Panc1 (cell line): ENCODE data around the gene FAM174C. TPM values are rescaled to one million over a fixed set of nuclear protein-coding genes. Genes with fewer than 3 reads are reported as not detected.

Source experiments
- ATAC-seq: fragments of 200-7000 bp; cut with Tn5 transposase; 2 replicates; pipeline ENCODE4 v1.9.1; 2020; ENCODE audit warnings: mild to moderate bottlenecking, moderate library complexity
- BruUV-seq: library from RNA; stranded (reverse); fragments of 400-500 nt; replicated peaks from 2 replicates; lab custom pipeline; 2021; lab: Mats Ljungman, UMichigan
- CTCF ChIA-PET: fragments of 300-600 bp; sonication (Branson Sonifier 250); formaldehyde crosslinking; loops from one replicate; lab custom pipeline; 2022; ENCODE audit warnings: antibody characterized with exemption; lab: Charles Lee
- POLR2A ChIA-PET: fragments of 300-600 bp; sonication (Branson Sonifier 250); formaldehyde crosslinking; loops from one replicate; lab custom pipeline; 2022; ENCODE audit warnings: antibody characterized with exemption; lab: Charles Lee
- DNase-seq: peaks from one replicate; pipeline ENCODE4 v3.0.0-alpha.2; 2010; ENCODE audit warnings: low read depth, low spot score
- H3K27ac ChIP-seq: 2 replicates; pipeline ENCODE4 v1.5.1; 2011; ENCODE audit warnings: mild to moderate bottlenecking, low read length, inconsistent platforms
- H3K27me3 ChIP-seq: fragments of 200-500 bp; sonication (Bioruptor generic); 2 replicates; pipeline ENCODE4 v1.6.0; 2014; ENCODE audit warnings: low read length, inconsistent platforms; ENCODE audit not compliant: control insufficient read depth, insufficient read depth
- H3K36me3 ChIP-seq: fragments of 200-500 bp; sonication (Bioruptor generic); 2 replicates; pipeline ENCODE4 v1.5.1; 2014; ENCODE audit warnings: inconsistent platforms, mild to moderate bottlenecking, low read length, moderate library complexity; ENCODE audit not compliant: control insufficient read depth, insufficient read depth
- H3K4me1 ChIP-seq: 2 replicates; pipeline ENCODE4 v1.5.1; 2011; ENCODE audit warnings: inconsistent platforms, mild to moderate bottlenecking, low read length, moderate library complexity; ENCODE audit not compliant: control insufficient read depth, insufficient read depth
- H3K4me3 ChIP-seq, 2 experiments: 2 replicates each; pipeline ENCODE4 v1.5.1; 2011 to 2012; ENCODE audit warnings: low read depth in 2 of 2, low read length in 2 of 2, mild to moderate bottlenecking in 2 of 2, inconsistent platforms in 1 of 2, moderate library complexity in 1 of 2
- H3K9me3 ChIP-seq: fragments of 200-500 bp; sonication (Bioruptor generic); 2 replicates; pipeline ENCODE4 v1.5.1; 2014; ENCODE audit warnings: low read depth, mild to moderate bottlenecking, inconsistent platforms, low read length, moderate library complexity; ENCODE audit not compliant: control insufficient read depth, insufficient read depth
- POLR2AphosphoS5 ChIP-seq: IDR thresholded peaks from 2 replicates; pipeline ENCODE4 v1.6.1; 2012; ENCODE audit warnings: mild to moderate bottlenecking, low read depth, low read length, moderate library complexity
- SIN3A ChIP-seq: IDR thresholded peaks from 2 replicates; pipeline ENCODE4 v1.6.1; 2012; ENCODE audit warnings: low read depth, mild to moderate bottlenecking, low read length, moderate library complexity, borderline replicate concordance; ENCODE audit not compliant: insufficient read depth
- TCF7L2 ChIP-seq: IDR thresholded peaks from 2 replicates; pipeline ENCODE4 v1.6.1; 2011; ENCODE audit warnings: mild to moderate bottlenecking, low read depth, low read length, inconsistent platforms
- in situ Hi-C: cut with HindIII; loops from 2 replicates; pipeline ENCODE4 v1.10.0; 2016; ENCODE audit warnings: low sequenced_read_pairs, low pct_unique_long_range_greater_than_20kb
- intact Hi-C: fragments of 100-400 bp; cut with micrococcal nuclease; formaldehyde crosslinking; loops from one replicate; pipeline ENCODE4 v1.10.0; 2022; ENCODE audit not compliant: unreplicated experiment
- total RNA-seq: library from RNA; stranded (reverse); gene quantifications from one replicate; pipeline ENCODE4 v1.2.1, GENCODE V29; 2021; ENCODE audit not compliant: unreplicated experiment
- TF ChIP-seq, protein P1 (sequence below), 2 experiments: IDR thresholded peaks; 2 replicates each; pipeline ENCODE4 v1.6.1; 2011 to 2012; ENCODE audit warnings: low read depth in 2 of 2, control low read depth in 1 of 2, low read length in 1 of 2, mild to moderate bottlenecking in 1 of 2, moderate library complexity in 1 of 2; ENCODE audit not compliant: insufficient read depth in 1 of 2
- TF ChIP-seq, protein P2 (sequence below): fragments of 450-650 bp; IDR thresholded peaks from 2 replicates; pipeline ENCODE4 v1.5.1; 2017; ENCODE audit warnings: mild to moderate bottlenecking

Gene FAM174C
- total RNA-seq, 1 experiment from 2014 or later, result 133 TPM

DNA sequence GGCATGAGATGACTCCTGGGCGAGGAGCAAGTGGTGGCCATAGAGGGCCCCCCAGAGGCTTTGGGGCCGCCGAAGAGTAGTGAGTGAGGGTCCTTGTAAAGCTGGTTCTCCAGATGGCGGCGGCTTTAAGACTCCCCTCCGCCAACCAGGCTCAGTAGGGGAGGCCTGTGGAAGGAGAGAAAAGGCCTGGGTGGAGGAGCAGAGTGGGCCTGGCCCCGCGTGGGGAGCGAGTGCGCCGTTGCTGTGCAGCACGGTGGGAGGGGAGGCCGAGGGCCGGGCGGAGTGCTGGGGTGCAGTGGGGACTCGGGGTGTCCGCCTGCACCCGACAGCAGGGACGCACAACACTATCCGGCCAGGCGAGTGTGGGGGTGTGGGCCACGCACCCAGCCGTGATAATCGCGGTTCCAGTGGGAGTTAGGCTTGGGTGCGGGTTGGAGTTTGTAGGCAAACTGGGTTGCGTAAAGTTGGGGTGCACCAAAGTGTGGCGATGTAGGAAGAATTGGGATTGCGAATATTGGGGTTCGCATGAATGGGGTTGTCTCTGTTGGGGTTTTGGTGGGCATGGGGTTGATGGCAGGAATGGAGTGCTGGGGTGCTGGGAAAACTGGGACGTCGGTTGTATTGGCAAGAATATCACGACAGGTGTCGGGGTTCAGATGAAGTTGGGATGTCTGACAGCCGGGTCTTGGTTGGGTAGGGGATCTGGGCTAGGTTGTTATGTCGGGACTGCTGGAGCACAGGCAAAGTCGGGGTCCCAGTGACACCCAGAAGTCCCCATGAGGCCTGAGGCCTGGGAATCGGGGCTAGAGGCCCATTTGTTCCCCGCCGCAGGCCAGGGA is 6.9 kb upstream of the FAM174C start:
- Histone ChIP-seq H3K27me3 (no peaks in the 10 kb centered on the region), H3K9me3 (no peaks in the 10 kb centered on the region), H3K4me1 (peaks cover 39% of the 10 kb centered on the region), H3K36me3 (no peaks in the 10 kb centered on the region; the same call in 1 of the 2 replicates), H3K4me3 (0 out of 4 replicates have a peak overlapping the region, but pooled peaks of 1 of the 2 experiments have one; percentile 8), H3K27ac (peak overlapping the region; percentile 69; the same call in 1 of the 2 replicates)
- intact Hi-C loops (no loop called here), in situ Hi-C loops (no loop called here)
- ATAC-seq (no peak), DNase-seq (no peak)
- BruUV-seq, result no TSS peak
- TF ChIP-seq, protein P1, sequence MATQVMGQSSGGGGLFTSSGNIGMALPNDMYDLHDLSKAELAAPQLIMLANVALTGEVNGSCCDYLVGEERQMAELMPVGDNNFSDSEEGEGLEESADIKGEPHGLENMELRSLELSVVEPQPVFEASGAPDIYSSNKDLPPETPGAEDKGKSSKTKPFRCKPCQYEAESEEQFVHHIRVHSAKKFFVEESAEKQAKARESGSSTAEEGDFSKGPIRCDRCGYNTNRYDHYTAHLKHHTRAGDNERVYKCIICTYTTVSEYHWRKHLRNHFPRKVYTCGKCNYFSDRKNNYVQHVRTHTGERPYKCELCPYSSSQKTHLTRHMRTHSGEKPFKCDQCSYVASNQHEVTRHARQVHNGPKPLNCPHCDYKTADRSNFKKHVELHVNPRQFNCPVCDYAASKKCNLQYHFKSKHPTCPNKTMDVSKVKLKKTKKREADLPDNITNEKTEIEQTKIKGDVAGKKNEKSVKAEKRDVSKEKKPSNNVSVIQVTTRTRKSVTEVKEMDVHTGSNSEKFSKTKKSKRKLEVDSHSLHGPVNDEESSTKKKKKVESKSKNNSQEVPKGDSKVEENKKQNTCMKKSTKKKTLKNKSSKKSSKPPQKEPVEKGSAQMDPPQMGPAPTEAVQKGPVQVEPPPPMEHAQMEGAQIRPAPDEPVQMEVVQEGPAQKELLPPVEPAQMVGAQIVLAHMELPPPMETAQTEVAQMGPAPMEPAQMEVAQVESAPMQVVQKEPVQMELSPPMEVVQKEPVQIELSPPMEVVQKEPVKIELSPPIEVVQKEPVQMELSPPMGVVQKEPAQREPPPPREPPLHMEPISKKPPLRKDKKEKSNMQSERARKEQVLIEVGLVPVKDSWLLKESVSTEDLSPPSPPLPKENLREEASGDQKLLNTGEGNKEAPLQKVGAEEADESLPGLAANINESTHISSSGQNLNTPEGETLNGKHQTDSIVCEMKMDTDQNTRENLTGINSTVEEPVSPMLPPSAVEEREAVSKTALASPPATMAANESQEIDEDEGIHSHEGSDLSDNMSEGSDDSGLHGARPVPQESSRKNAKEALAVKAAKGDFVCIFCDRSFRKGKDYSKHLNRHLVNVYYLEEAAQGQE (IDR thresholded peaks at IDR 0.05; ENCODE audit: insufficient read depth in 1 of 2, low read depth in 2 of 2, low read length in 1 of 2), result no peak
- TF ChIP-seq, protein P2, sequence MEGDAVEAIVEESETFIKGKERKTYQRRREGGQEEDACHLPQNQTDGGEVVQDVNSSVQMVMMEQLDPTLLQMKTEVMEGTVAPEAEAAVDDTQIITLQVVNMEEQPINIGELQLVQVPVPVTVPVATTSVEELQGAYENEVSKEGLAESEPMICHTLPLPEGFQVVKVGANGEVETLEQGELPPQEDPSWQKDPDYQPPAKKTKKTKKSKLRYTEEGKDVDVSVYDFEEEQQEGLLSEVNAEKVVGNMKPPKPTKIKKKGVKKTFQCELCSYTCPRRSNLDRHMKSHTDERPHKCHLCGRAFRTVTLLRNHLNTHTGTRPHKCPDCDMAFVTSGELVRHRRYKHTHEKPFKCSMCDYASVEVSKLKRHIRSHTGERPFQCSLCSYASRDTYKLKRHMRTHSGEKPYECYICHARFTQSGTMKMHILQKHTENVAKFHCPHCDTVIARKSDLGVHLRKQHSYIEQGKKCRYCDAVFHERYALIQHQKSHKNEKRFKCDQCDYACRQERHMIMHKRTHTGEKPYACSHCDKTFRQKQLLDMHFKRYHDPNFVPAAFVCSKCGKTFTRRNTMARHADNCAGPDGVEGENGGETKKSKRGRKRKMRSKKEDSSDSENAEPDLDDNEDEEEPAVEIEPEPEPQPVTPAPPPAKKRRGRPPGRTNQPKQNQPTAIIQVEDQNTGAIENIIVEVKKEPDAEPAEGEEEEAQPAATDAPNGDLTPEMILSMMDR, result no peak
- TF ChIP-seq TCF7L2 (no peak), SIN3A (no peak), POLR2AphosphoS5 (no peak)
- CTCF ChIA-PET, result interaction anchor here (2.1 kb wide), 1 partner anchor 24 kb away, joined by 6 read pairs; no protein-coding TSS in a partner anchor
- POLR2A ChIA-PET, result interaction anchor here (0.6 to 0.7 kb wide), 4 partner anchors 9 to 190 kb away, joined by 3 to 5 read pairs (median 4); no protein-coding TSS in a partner anchor

DNA sequence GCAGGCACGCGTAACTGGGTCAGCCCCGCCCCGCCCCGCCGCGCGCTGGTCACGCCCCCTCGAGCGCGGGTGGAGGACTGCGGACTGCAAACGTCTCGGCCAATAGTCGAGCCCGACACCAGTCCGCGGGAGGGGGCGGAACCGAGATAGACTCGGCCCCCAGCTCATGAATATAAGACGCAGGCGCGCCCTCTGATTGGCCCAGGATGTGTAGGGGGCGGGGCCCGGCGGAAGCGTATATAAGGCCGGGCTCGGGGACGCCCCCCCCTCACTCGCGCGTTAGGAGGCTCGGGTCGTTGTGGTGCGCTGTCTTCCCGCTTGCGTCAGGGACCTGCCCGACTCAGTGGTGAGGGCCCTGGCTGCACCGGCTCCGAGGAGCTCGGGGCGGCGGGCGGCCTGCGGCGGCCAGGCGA is 6.3 kb upstream of the FAM174C start, which contains the start of gene CIRBP:
Gene CIRBP (plus strand): TSS at position 268 of the 413 bp plus-strand sequence. CDS start 1,602 bp downstream, outside the sequence.
- Histone ChIP-seq H3K36me3 (no peaks in the 10 kb centered on the region; the same call in 1 of the 2 replicates), H3K27ac (peak within 1 kb of the TSS; percentile 91), H3K4me1 (peaks cover 40% of the 10 kb centered on the region), H3K4me3 (peak within 1 kb of the TSS; percentile 54 to 72), H3K27me3 (no peaks in the 10 kb centered on the region), H3K9me3 (no peaks in the 10 kb centered on the region)
- in situ Hi-C loops, result no loop called here
- no peak for DNase-seq
- TF ChIP-seq POLR2AphosphoS5, result peak; percentile 96
- no peak for TF ChIP-seq SIN3A
- TF ChIP-seq, protein P2, result no peak
- TF ChIP-seq, protein P1 (IDR thresholded peaks at IDR 0.05; ENCODE audit: insufficient read depth in 1 of 2, low read depth in 2 of 2, low read length in 1 of 2), result no peak
- BruUV-seq, result no TSS peak
- intact Hi-C loops, result no loop called here
- peak; percentile 64 for ATAC-seq
- POLR2A ChIA-PET, result interaction anchor here (0.6 to 0.8 kb wide), 4 partner anchors 10 to 69 kb away, joined by 3 to 5 read pairs (median 4); no protein-coding TSS in a partner anchor
- CTCF ChIA-PET, result interaction anchor here (2.1 kb wide), 1 partner anchor 25 kb away, joined by 6 read pairs; no protein-coding TSS in a partner anchor
